Pons (tissue), 1 donor: Measurements from ENCODE around the gene ENOX1.
A peak's percentile ranks its signal among the peaks of the same experiment; 100 is the strongest.

Experiments used
- DNase-seq: peaks from one replicate; pipeline ENCODE4 v3.0.0-alpha.2; 2016; ENCODE audit warnings: low spot score

The ENOX1 gene

GRCh38 chr13:43289470-43290255 lies 497.1 kb downstream of the ENOX1 start:
- DNase-seq = peak; percentile 28

- DNase-seq = no peak
Measured at GRCh38 chr13:43286751-43287150, 500.0 kb downstream of the ENOX1 start.

GRCh38 chr13:43285933-43286597 lies 500.7 kb downstream of the ENOX1 start:
- peak; percentile 29 for DNase-seq

DNA sequence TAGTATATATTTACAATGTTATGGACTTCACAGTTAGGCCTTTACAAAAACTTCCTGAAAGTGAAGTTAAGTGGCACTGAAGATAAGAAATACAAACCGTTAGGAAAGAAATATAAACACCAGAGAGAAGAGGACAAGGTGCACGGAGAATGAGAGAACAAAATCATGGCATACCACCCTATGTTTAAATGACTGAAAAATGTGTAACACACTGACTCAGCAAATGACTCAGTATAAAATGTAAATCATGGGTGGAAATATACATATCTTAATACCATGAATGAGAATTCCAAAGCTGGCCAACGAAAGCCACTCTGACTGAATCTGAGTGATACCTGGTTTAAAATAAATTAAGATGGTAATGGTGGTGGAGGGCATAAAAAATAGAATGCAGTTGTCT lies 502.6 kb downstream of the ENOX1 start:
- no peak for DNase-seq

DNA sequence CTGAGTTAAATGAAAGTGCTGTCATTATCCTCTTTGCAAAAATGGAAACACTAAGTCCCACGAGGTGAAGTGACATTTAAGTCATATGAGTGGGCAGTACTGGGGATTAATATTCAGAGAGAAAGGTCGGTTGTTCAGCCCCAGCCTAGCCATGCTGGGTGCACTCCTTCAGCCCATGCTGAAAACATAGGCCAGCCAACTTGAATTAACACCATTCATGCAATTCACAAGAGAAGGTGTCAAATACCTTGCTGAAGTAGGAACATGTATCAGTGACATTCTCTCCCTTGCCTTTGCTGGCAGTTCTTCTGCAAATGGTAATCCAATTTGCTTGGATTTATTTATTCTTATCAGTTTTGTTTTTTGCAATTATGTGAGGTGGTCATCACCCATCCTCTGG lies 507.1 kb downstream of the ENOX1 start:
- DNase-seq = no peak

GRCh38 chr13:43278127-43278526 lies 508.6 kb downstream of the ENOX1 start:
- no peak for DNase-seq

- no peak for DNase-seq
Measured at GRCh38 chr13:43277142-43277541, 509.6 kb downstream of the ENOX1 start.

- DNase-seq = no peak
Measured at GRCh38 chr13:43274881-43275280, 511.9 kb downstream of the ENOX1 start.

- no peak for DNase-seq
Measured at GRCh38 chr13:43273362-43273761, 513.4 kb downstream of the ENOX1 start.

GRCh38 chr13:43272851-43273250 lies 513.9 kb downstream of the ENOX1 start:
- DNase-seq = no peak

DNA sequence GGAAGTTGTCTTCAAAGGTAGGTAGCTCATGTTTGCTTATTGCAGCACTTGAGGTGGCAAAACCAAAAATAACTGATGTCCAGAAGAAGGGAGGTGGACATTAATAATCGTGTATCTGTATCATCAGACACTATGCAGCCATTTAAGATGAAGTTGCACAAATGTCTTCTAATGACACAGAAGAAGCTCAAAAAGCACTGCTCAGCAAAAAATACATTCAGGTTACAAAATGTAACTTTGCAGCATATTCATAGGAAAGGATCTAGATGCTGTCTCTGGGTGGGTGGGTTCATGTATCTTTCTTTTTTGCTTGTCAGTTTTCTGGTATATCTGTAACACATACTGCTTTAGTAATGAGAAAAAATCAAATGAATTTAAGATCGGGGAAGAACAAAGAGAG lies 515.6 kb downstream of the ENOX1 start:
- no peak for DNase-seq

- no peak for DNase-seq
Measured at GRCh38 chr13:43270130-43270830, 516.5 kb downstream of the ENOX1 start.

DNA sequence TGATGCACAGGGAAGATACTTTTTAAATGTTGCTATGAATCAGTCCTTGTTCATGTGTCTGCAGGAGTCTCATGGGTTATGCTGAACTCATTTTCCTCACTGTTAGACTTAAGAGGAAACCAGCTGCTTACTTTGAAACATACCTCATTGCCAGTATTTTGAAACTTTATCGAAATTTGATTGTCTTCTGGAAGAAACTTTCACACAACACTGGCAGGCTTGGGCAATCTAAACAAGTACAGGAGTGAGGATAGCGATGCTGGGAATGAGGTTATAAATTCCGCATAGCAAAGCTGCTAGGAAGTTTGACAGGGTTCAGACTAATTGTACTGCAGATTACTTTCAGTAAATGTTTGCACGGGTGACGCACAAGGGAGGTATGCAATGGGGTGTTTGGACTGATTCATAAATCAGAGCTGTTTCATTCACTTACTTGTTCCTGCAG lies 517.7 kb downstream of the ENOX1 start:
- no peak for DNase-seq

- no peak for DNase-seq
Measured at GRCh38 chr13:43268632-43269031, 518.1 kb downstream of the ENOX1 start.

DNA sequence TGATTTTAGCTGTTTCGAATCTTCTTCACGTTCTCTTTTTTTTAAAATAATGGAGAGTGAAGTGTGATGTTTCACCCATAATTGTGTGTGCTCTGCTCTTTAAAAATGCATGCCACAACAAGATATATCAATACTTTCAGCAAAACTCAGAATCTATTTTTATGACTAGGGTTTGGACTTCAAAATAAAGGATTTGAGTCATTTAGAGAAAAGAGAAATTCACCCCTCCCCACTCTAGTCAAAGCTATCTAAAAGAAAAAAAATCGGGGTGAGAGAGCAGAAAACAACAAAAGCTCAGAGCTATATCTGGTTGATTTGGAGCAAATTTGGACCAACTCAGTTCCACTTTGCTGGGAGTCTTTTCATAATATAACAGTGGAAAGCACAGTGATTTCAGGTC lies 518.9 kb downstream of the ENOX1 start:
- DNase-seq = no peak

- DNase-seq = no peak
Measured at GRCh38 chr13:43266936-43267615, 519.7 kb downstream of the ENOX1 start.

DNA sequence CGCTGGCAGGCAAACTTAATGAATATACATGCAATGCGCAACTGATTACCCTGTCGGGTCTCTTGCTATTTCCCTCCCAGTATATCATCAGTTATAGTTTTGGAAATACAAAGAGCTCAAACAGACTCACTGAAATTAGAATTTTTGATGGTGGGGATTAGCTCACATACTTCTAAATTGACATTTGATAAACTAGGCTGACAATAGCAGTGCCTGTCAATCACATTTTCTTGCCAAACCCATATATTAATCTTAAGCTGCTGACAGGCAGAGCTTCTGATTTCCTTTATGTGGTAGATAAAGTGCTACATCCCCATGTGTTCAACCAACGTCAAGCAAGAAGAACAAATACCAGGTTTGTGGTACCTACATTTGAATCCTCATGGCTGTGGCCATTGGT lies 521.7 kb downstream of the ENOX1 start:
- DNase-seq = no peak

DNA sequence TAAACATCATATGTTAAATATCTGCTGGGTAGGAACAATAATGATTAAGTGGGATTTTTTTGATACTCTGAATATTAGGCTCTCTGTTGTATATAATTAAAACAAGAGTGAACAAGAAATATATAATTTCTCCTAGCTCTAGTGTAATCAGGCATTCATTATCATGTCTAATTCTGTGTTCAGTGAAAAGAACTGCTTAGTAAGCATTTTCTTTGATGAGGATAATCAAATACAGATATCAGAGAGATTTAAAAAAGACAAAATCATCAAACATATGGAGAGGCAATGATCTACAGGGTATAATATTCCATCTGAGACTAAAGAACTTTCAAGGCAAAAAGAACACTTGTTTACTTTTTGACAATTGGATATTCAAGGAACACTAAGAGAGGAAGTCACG lies 522.3 kb downstream of the ENOX1 start:
- DNase-seq = no peak

DNA sequence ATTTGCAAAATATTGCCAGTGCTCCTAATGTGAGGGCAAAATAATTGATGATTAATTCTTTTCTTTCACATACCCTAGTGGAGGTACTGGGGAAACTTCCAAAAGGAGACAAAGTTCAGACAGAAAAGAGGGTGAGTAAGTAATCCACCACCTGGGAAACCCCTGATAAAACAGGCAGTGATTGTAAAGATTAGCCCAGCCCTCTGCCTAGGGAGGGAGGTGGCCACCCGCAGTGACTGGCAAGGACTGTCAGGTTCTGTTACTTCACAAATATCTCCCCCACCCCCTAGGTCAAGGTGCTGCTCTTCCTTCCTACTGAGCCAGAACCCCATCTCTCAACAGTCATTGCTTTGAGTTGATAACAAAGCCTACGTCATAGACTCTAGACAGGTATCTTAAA lies 523.7 kb downstream of the ENOX1 start:
- DNase-seq = no peak

DNA sequence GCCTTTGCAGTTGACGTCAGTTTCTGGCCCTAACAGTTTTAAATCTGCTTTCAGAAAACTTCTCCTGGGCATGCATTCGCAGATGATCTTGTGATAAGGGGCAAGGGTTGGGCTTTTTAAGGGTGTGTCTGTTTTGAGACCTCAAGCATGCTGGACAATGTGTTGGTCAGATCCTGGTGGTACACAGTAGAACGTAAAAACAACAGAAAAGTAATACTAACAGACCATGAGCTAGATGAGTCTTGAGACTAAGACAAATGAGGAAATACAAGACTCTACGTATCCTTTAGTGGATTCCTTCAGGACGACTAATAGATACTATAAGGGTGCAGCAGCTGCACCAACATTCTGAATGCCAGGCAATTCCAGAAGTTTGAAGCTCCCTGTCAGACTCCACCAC lies 525.8 kb downstream of the ENOX1 start:
- DNase-seq = no peak

DNA sequence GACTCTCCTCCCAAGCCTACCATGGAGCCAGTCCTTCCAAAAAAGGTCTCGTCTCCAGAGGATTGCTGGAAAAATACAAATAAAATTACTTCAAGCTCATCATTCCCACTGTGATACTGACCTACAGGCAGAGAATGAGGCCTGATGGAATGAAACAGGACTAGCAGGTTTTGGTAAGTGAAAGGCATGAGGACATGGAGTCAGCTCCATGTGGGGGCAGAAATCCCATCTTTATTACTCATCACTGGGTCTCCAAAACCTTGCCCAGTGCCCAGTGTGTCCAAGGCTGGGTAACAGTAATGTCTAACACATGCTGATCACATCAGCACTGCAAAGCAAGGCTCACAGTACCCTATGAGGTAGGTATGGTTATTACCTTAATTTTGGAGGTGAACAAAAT lies 528.0 kb downstream of the ENOX1 start:
- no peak for DNase-seq

DNA sequence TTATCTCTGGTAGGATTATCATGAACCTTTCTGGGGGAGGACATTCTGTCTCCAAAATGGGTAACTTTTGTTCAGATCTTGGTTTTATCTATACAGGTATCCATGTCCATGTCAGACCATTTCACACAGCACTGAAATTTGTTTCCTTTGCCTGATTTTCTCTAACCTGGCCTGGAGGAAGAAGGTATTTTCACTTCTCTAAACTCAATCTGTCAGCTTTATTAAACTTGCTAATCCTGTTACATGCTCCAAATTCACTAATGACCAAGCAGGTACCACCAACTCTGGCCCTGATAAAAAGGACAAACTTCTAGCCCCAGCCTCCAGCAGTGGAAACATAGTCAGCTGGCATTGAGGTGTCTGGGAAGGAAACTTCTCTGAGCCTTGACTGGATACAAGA lies 529.0 kb downstream of the ENOX1 start:
- no peak for DNase-seq
